ENCODE measurements around the gene HOXD3.

GRCh38 chr2:176169711-176170110 lies 12.6 kb downstream of the HOXD3 start:
- TF ChIP-seq, protein P1, sequence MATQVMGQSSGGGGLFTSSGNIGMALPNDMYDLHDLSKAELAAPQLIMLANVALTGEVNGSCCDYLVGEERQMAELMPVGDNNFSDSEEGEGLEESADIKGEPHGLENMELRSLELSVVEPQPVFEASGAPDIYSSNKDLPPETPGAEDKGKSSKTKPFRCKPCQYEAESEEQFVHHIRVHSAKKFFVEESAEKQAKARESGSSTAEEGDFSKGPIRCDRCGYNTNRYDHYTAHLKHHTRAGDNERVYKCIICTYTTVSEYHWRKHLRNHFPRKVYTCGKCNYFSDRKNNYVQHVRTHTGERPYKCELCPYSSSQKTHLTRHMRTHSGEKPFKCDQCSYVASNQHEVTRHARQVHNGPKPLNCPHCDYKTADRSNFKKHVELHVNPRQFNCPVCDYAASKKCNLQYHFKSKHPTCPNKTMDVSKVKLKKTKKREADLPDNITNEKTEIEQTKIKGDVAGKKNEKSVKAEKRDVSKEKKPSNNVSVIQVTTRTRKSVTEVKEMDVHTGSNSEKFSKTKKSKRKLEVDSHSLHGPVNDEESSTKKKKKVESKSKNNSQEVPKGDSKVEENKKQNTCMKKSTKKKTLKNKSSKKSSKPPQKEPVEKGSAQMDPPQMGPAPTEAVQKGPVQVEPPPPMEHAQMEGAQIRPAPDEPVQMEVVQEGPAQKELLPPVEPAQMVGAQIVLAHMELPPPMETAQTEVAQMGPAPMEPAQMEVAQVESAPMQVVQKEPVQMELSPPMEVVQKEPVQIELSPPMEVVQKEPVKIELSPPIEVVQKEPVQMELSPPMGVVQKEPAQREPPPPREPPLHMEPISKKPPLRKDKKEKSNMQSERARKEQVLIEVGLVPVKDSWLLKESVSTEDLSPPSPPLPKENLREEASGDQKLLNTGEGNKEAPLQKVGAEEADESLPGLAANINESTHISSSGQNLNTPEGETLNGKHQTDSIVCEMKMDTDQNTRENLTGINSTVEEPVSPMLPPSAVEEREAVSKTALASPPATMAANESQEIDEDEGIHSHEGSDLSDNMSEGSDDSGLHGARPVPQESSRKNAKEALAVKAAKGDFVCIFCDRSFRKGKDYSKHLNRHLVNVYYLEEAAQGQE (IDR thresholded peaks at IDR 0.05; ENCODE audit: insufficient read depth in 1 of 2, low read depth in 2 of 2, low read length in 2 of 2): no peak
- TF ChIP-seq POLR2AphosphoS5 (IDR thresholded peaks at IDR 0.05; ENCODE audit: low read depth, low read length) (no peak), TAF1 (IDR thresholded peaks at IDR 0.05; ENCODE audit: borderline replicate concordance, insufficient read depth, low read length) (no peak), SIN3A (IDR thresholded peaks at IDR 0.05; ENCODE audit: borderline replicate concordance, insufficient read depth, low read length) (no peak), FOXP2 (optimal IDR thresholded peaks at IDR 0.05; ENCODE audit: borderline replicate concordance, extremely low read depth, extremely low read length, insufficient read depth) (no peak)

Data from PFSK-1 (cell line).